GM23338 (cell line): ENCODE measurements around the gene ZNF12. TPM values are rescaled to one million over a fixed set of nuclear protein-coding genes. Genes with fewer than 3 reads are reported as not detected.

ENCODE experiments used
- ATAC-seq: fragments of 200-7000 bp; cut with Tn5 transposase; 3 replicates; pipeline ENCODE4 v1.9.1; 2020
- DNase-seq: peaks from one replicate; pipeline ENCODE4 v3.0.0-alpha.2; 2015; ENCODE audit warnings: low spot score
- H2AFZ ChIP-seq: fragments of 200-600 bp; sonication (generic); 2 replicates; pipeline ENCODE4 v1.8.0; 2016; ENCODE audit warnings: antibody characterized with exemption, mild to moderate bottlenecking, moderate library complexity
- H3F3A ChIP-seq: fragments of 200-600 bp; sonication (generic); replicated peaks from 2 replicates; pipeline ENCODE4 v1.8.0; 2017; ENCODE audit warnings: antibody characterized with exemption, mixed run types, low read depth
- H3K27ac ChIP-seq: fragments of 200-600 bp; sonication (generic); 2 replicates; pipeline ENCODE4 v1.6.1; 2016; ENCODE audit warnings: low read depth
- H3K27me3 ChIP-seq: fragments of 200-600 bp; sonication (generic); 2 replicates; pipeline ENCODE4 v1.8.0; 2016; ENCODE audit warnings: mild to moderate bottlenecking, mixed run types, moderate library complexity; ENCODE audit not compliant: insufficient read depth
- H3K36me3 ChIP-seq: fragments of 200-600 bp; sonication (generic); 2 replicates; pipeline ENCODE4 v1.8.0; 2016; ENCODE audit warnings: mild to moderate bottlenecking; ENCODE audit not compliant: insufficient read depth
- H3K4me1 ChIP-seq: fragments of 200-600 bp; sonication (generic); 2 replicates; pipeline ENCODE4 v1.8.0; 2016; ENCODE audit warnings: mild to moderate bottlenecking, moderate library complexity; ENCODE audit not compliant: insufficient read depth
- H3K4me2 ChIP-seq: fragments of 200-600 bp; sonication (generic); 2 replicates; pipeline ENCODE4 v1.7.1; 2017; ENCODE audit warnings: mixed run types
- H3K4me3 ChIP-seq: fragments of 200-600 bp; sonication (generic); 2 replicates; pipeline ENCODE4 v1.6.1; 2016; ENCODE audit warnings: mixed run types
- H3K79me2 ChIP-seq: fragments of 200-600 bp; sonication (generic); replicated peaks from 2 replicates; pipeline ENCODE4 v1.8.0; 2017; ENCODE audit warnings: mild to moderate bottlenecking; ENCODE audit not compliant: insufficient read depth
- H3K9me2 ChIP-seq: fragments of 200-600 bp; sonication (generic); 2 replicates; pipeline ENCODE4 v1.8.0; 2017; ENCODE audit not compliant: insufficient read depth
- H4K20me1 ChIP-seq: fragments of 200-600 bp; sonication (generic); replicated peaks from 2 replicates; pipeline ENCODE4 v1.8.0; 2017; ENCODE audit warnings: mild to moderate bottlenecking; ENCODE audit not compliant: insufficient read depth
- H3K27ac Mint-ChIP-seq: 2 replicates; pipeline ENCODE4 v1.8.0; 2020; ENCODE audit warnings: inconsistent platforms, mild to moderate bottlenecking, moderate library complexity, mixed read lengths
- H3K27me3 Mint-ChIP-seq: 3 replicates; pipeline ENCODE4 v1.8.0; 2022; ENCODE audit warnings: low read depth, mild to moderate bottlenecking, moderate library complexity, mixed read lengths, inconsistent platforms; ENCODE audit not compliant: insufficient read depth, poor library complexity
- H3K36me3 Mint-ChIP-seq: 3 replicates; pipeline ENCODE4 v1.8.0; 2021; ENCODE audit warnings: low read depth, mild to moderate bottlenecking, inconsistent platforms, moderate library complexity, mixed read lengths
- H3K4me1 Mint-ChIP-seq: 3 replicates; pipeline ENCODE4 v1.8.0; 2020; ENCODE audit warnings: mild to moderate bottlenecking, inconsistent platforms, mixed read lengths
- H3K4me3 Mint-ChIP-seq: 3 replicates; pipeline ENCODE4 v1.8.0; 2021; ENCODE audit warnings: moderate library complexity, mild to moderate bottlenecking, inconsistent platforms, mixed read lengths
- H3K9me3 Mint-ChIP-seq: 3 replicates; pipeline ENCODE4 v1.8.0; 2020; ENCODE audit warnings: moderate library complexity, mild to moderate bottlenecking, inconsistent platforms, mixed read lengths
- CREB1 ChIP-seq: fragments of 250-450 bp; sonication (Bioruptor Pico); IDR thresholded peaks from 2 replicates; pipeline ENCODE4 v1.5.0; 2020; ENCODE audit warnings: low read depth, mild to moderate bottlenecking, moderate library complexity
- EZH2 ChIP-seq: fragments of 200-600 bp; sonication (generic); IDR thresholded peaks from one replicate; pipeline ENCODE4 v1.8.0; 2017; ENCODE audit warnings: antibody characterized with exemption, mild to moderate bottlenecking, low read depth; ENCODE audit not compliant: unreplicated experiment
- JUNB ChIP-seq: IDR thresholded peaks from one replicate; pipeline ENCODE4 v1.6.1; 2016; ENCODE audit warnings: antibody characterized with exemption; ENCODE audit not compliant: unreplicated experiment
- NANOG ChIP-seq: IDR thresholded peaks from 2 replicates; pipeline ENCODE4 v1.6.1; 2016; ENCODE audit warnings: antibody characterized with exemption, borderline replicate concordance
- POLR2AphosphoS5 ChIP-seq: IDR thresholded peaks from 2 replicates; pipeline ENCODE4 v1.6.1; 2016; ENCODE audit warnings: antibody characterized with exemption, low read depth
- STAT1 ChIP-seq: IDR thresholded peaks from one replicate; pipeline ENCODE4 v1.6.1; 2016; ENCODE audit warnings: antibody characterized with exemption; ENCODE audit not compliant: unreplicated experiment
- ZNF114 ChIP-seq: fragments of 250-450 bp; sonication (Bioruptor Pico); IDR thresholded peaks from 2 replicates; pipeline ENCODE4 v1.5.0; 2020; ENCODE audit warnings: mild to moderate bottlenecking, moderate library complexity
- ZNF331 ChIP-seq: fragments of 250-450 bp; sonication (Bioruptor Pico); IDR thresholded peaks from 2 replicates; pipeline ENCODE4 v1.5.0; 2020; ENCODE audit warnings: low read depth, mild to moderate bottlenecking, moderate library complexity
- polyA plus RNA-seq: library from polyadenylated mRNA; unstranded; fragments of >200 nt; fragmentation: Nextera tagmentation; extraction: Ambion mirVana; gene quantifications from 2 replicates; pipeline ENCODE4 v1.2.1, GENCODE V29; 2016
- total RNA-seq: library from RNA; depleted of rRNA; stranded (reverse); fragments of >200 nt; shearing (Covaris generic); gene quantifications from 2 replicates; pipeline ENCODE4 v1.2.3, GENCODE V29; 2014
- TF ChIP-seq, protein P1 (sequence below), 2 experiments: fragments of 200-600 bp in 1 of 2; sonication (generic) in 1 of 2; conservative IDR thresholded peaks; 2 replicates each; pipeline versions ENCODE4 v1.5.1 to v1.6.1; 2016 to 2017; ENCODE audit warnings: antibody characterized with exemption in 2 of 2, low read depth in 2 of 2, mild to moderate bottlenecking in 2 of 2, moderate library complexity in 1 of 2
- TF ChIP-seq, protein P2 (sequence below): IDR thresholded peaks from one replicate; pipeline ENCODE4 v1.6.1; 2018; ENCODE audit warnings: antibody characterized with exemption; ENCODE audit not compliant: unreplicated experiment
- TF ChIP-seq, protein P3 (sequence below): IDR thresholded peaks from 2 replicates; pipeline ENCODE4 v1.6.1; 2016; ENCODE audit warnings: antibody characterized with exemption
- TF ChIP-seq, protein P4 (sequence below): fragments of 250-450 bp; sonication (Bioruptor Pico); IDR thresholded peaks from 2 replicates; pipeline ENCODE4 v1.5.0; 2020; ENCODE audit warnings: mild to moderate bottlenecking, moderate library complexity

The ZNF12 gene
- total and polyA plus RNA-seq, 2 experiments from 2014 or later: 9.6 to 17.8 TPM

DNA sequence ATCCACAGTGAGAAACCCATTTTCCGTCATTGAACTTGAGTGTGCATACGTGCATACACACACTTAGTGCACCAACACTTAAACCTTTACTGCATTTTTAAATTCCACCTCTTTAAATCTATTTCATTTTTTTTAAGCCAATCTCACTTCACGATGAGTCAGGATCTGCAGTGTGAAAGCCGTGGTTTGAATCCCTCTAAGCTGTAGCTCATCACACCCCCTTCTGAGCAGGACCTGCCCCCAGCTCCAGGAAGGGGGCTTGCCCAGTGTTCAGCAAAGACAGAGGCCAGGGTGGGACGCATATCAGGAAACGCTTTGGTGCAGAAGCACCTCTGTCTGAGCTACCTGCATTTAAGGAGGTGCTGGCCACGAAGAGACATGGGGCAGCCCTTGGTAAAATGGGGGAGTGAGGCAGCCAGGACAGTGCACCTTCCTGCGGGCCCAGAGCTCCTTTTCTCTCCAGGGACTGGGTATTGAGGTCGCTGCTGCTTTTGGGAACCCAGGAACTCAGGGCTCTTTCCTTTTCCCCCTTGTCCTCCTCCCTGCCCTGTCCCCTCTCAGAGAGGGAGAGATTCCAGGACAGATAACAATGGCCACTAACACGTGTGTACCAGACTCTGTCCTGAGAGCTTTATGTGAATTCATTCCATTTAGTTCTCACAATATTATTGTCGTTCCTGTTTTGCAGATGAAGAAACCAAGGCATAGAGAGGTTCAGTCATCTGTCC, 48.0 kb downstream of the ZNF12 start (continued):
- no peak for TF ChIP-seq NANOG
- TF ChIP-seq, protein P1, sequence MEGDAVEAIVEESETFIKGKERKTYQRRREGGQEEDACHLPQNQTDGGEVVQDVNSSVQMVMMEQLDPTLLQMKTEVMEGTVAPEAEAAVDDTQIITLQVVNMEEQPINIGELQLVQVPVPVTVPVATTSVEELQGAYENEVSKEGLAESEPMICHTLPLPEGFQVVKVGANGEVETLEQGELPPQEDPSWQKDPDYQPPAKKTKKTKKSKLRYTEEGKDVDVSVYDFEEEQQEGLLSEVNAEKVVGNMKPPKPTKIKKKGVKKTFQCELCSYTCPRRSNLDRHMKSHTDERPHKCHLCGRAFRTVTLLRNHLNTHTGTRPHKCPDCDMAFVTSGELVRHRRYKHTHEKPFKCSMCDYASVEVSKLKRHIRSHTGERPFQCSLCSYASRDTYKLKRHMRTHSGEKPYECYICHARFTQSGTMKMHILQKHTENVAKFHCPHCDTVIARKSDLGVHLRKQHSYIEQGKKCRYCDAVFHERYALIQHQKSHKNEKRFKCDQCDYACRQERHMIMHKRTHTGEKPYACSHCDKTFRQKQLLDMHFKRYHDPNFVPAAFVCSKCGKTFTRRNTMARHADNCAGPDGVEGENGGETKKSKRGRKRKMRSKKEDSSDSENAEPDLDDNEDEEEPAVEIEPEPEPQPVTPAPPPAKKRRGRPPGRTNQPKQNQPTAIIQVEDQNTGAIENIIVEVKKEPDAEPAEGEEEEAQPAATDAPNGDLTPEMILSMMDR (conservative IDR thresholded peaks at IDR 0.05; ENCODE audit: low read depth in 2 of 2): no peak

DNA sequence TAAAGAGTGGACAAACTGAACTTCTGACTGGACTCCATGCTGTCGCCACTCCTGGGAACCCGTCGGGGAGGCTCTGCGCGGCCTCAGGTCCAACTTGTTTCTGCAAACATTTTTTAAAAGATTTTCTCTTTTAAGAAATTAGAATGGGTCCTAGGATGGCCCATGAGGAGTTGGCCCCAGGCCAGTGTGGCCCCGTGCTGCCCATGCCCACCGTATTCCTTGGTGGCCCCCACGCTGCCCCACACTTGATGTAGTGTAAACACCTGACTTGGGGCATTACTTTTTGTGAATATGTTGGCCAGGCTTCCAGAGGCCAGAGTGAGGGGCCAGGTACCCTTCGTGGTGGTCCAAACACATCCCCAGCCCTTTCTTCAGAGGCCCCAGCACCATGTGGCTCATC, 50.3 kb downstream of the ZNF12 start:
- peaks cover 13% of the 10 kb centered on the region for H3K4me1 Mint-ChIP-seq
- no peak overlapping the region for H2AFZ ChIP-seq
- no peak overlapping the region for H3K4me3 Mint-ChIP-seq
- H3K4me1 ChIP-seq: peaks cover 7% of the 10 kb centered on the region; the same call in 1 of the 2 replicates
- H3K27me3 Mint-ChIP-seq: peaks cover 9% of the 10 kb centered on the region
- no peaks in the 10 kb centered on the region for H3K9me2 ChIP-seq
- H3K79me2 ChIP-seq: no peaks in the 10 kb centered on the region
- H3K36me3 ChIP-seq: no peaks in the 10 kb centered on the region
- no peaks in the 10 kb centered on the region for H3F3A ChIP-seq
- H3K4me3 ChIP-seq: no peak overlapping the region
- ATAC-seq: no peak
- H3K9me3 Mint-ChIP-seq: no peaks in the 10 kb centered on the region; the same call in 2 of the 3 replicates
- no peak overlapping the region for H3K4me2 ChIP-seq
- no peak overlapping the region for H3K27ac Mint-ChIP-seq
- peaks cover 17% of the 10 kb centered on the region for H3K36me3 Mint-ChIP-seq
- H3K27ac ChIP-seq: no peak overlapping the region
- H3K27me3 ChIP-seq: no peaks in the 10 kb centered on the region
- DNase-seq: no peak
- H4K20me1 ChIP-seq: no peaks in the 10 kb centered on the region
- TF ChIP-seq STAT1 (no peak), ZNF331 (CRISPR knock-in tag) (no peak), JUNB (no peak), POLR2AphosphoS5 (no peak), NANOG (no peak), CREB1 (CRISPR knock-in tag) (no peak), EZH2 (no peak), ZNF114 (no peak)
- TF ChIP-seq, protein P2, sequence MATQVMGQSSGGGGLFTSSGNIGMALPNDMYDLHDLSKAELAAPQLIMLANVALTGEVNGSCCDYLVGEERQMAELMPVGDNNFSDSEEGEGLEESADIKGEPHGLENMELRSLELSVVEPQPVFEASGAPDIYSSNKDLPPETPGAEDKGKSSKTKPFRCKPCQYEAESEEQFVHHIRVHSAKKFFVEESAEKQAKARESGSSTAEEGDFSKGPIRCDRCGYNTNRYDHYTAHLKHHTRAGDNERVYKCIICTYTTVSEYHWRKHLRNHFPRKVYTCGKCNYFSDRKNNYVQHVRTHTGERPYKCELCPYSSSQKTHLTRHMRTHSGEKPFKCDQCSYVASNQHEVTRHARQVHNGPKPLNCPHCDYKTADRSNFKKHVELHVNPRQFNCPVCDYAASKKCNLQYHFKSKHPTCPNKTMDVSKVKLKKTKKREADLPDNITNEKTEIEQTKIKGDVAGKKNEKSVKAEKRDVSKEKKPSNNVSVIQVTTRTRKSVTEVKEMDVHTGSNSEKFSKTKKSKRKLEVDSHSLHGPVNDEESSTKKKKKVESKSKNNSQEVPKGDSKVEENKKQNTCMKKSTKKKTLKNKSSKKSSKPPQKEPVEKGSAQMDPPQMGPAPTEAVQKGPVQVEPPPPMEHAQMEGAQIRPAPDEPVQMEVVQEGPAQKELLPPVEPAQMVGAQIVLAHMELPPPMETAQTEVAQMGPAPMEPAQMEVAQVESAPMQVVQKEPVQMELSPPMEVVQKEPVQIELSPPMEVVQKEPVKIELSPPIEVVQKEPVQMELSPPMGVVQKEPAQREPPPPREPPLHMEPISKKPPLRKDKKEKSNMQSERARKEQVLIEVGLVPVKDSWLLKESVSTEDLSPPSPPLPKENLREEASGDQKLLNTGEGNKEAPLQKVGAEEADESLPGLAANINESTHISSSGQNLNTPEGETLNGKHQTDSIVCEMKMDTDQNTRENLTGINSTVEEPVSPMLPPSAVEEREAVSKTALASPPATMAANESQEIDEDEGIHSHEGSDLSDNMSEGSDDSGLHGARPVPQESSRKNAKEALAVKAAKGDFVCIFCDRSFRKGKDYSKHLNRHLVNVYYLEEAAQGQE: no peak
- TF ChIP-seq, protein P3, sequence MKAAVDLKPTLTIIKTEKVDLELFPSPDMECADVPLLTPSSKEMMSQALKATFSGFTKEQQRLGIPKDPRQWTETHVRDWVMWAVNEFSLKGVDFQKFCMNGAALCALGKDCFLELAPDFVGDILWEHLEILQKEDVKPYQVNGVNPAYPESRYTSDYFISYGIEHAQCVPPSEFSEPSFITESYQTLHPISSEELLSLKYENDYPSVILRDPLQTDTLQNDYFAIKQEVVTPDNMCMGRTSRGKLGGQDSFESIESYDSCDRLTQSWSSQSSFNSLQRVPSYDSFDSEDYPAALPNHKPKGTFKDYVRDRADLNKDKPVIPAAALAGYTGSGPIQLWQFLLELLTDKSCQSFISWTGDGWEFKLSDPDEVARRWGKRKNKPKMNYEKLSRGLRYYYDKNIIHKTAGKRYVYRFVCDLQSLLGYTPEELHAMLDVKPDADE: no peak
- TF ChIP-seq, protein P4, sequence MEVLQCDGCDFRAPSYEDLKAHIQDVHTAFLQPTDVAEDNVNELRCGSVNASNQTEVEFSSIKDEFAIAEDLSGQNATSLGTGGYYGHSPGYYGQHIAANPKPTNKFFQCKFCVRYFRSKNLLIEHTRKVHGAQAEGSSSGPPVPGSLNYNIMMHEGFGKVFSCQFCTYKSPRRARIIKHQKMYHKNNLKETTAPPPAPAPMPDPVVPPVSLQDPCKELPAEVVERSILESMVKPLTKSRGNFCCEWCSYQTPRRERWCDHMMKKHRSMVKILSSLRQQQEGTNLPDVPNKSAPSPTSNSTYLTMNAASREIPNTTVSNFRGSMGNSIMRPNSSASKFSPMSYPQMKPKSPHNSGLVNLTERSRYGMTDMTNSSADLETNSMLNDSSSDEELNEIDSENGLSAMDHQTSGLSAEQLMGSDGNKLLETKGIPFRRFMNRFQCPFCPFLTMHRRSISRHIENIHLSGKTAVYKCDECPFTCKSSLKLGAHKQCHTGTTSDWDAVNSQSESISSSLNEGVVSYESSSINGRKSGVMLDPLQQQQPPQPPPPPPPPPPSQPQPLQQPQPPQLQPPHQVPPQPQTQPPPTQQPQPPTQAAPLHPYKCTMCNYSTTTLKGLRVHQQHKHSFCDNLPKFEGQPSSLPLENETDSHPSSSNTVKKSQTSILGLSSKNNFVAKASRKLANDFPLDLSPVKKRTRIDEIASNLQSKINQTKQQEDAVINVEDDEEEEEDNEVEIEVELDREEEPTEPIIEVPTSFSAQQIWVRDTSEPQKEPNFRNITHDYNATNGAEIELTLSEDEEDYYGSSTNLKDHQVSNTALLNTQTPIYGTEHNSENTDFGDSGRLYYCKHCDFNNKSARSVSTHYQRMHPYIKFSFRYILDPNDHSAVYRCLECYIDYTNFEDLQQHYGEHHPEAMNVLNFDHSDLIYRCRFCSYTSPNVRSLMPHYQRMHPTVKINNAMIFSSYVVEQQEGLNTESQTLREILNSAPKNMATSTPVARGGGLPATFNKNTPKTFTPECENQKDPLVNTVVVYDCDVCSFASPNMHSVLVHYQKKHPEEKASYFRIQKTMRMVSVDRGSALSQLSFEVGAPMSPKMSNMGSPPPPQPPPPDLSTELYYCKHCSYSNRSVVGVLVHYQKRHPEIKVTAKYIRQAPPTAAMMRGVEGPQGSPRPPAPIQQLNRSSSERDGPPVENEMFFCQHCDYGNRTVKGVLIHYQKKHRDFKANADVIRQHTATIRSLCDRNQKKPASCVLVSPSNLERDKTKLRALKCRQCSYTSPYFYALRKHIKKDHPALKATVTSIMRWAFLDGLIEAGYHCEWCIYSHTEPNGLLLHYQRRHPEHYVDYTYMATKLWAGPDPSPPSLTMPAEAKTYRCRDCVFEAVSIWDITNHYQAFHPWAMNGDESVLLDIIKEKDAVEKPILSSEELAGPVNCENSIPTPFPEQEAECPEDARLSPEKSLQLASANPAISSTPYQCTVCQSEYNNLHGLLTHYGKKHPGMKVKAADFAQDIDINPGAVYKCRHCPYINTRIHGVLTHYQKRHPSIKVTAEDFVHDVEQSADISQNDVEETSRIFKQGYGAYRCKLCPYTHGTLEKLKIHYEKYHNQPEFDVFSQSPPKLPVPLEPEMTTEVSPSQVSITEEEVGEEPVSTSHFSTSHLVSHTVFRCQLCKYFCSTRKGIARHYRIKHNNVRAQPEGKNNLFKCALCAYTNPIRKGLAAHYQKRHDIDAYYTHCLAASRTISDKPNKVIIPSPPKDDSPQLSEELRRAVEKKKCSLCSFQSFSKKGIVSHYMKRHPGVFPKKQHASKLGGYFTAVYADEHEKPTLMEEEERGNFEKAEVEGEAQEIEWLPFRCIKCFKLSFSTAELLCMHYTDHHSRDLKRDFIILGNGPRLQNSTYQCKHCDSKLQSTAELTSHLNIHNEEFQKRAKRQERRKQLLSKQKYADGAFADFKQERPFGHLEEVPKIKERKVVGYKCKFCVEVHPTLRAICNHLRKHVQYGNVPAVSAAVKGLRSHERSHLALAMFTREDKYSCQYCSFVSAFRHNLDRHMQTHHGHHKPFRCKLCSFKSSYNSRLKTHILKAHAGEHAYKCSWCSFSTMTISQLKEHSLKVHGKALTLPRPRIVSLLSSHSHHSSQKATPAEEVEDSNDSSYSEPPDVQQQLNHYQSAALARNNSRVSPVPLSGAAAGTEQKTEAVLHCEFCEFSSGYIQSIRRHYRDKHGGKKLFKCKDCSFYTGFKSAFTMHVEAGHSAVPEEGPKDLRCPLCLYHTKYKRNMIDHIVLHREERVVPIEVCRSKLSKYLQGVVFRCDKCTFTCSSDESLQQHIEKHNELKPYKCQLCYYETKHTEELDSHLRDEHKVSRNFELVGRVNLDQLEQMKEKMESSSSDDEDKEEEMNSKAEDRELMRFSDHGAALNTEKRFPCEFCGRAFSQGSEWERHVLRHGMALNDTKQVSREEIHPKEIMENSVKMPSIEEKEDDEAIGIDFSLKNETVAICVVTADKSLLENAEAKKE: no peak
